Effector memory CD8-positive, alpha-beta T cell (primary cell): ENCODE results near the gene MGMT.

ENCODE experiments used
- ATAC-seq: fragments of 150-1000 bp; cut with Tn5 transposase; replicated peaks from 2 replicates; pipeline ENCODE4 v1.10.0; 2021; ENCODE audit warnings: mild to moderate bottlenecking, moderate library complexity
- DNase-seq, 3 experiments: peaks; one replicate each; pipeline ENCODE4 v3.0.0; 2021
- H3K27ac Mint-ChIP-seq, 2 donors: one replicate each; pipeline ENCODE4 v1.8.0; 2022; ENCODE audit warnings: mild to moderate bottlenecking in 2 of 2, mixed read lengths in 2 of 2, moderate library complexity in 2 of 2
- H3K27me3 Mint-ChIP-seq, 2 donors: one replicate each; pipeline ENCODE4 v1.8.0; 2022; ENCODE audit warnings: mixed read lengths in 2 of 2
- H3K36me3 Mint-ChIP-seq: one replicate; pipeline ENCODE4 v1.8.0; 2022; ENCODE audit warnings: mild to moderate bottlenecking, moderate library complexity, mixed read lengths; ENCODE audit not compliant: insufficient read depth
- H3K4me1 Mint-ChIP-seq, 2 donors: one replicate each; pipeline ENCODE4 v1.8.0; 2022; ENCODE audit warnings: low read depth in 2 of 2, mixed read lengths in 2 of 2
- H3K4me3 Mint-ChIP-seq, 2 donors: one replicate each; pipeline ENCODE4 v1.8.0; 2022; ENCODE audit warnings: mild to moderate bottlenecking in 2 of 2, mixed read lengths in 2 of 2, moderate library complexity in 2 of 2
- H3K9me3 Mint-ChIP-seq, 2 donors: one replicate each; pipeline ENCODE4 v1.8.0; 2022; ENCODE audit warnings: mixed read lengths in 2 of 2

Gene MGMT

GRCh38 chr10:129809841-129810240 is 342.8 kb downstream of the MGMT start:
- ATAC-seq (no peak), DNase-seq (no peak)
- Mint-ChIP-seq H3K27ac (no peak overlapping the region), H3K36me3 (no peaks in the 10 kb centered on the region), H3K9me3 (peaks cover 7 to 17% of the 10 kb centered on the region in 2 donors), H3K27me3 (peaks cover 9 to 12% of the 10 kb centered on the region in 2 donors), H3K4me1 (no peaks in the 10 kb centered on the region), H3K4me3 (no peak overlapping the region)

- H3K4me3 Mint-ChIP-seq = no peak overlapping the region
- no peaks in the 10 kb centered on the region for H3K4me1 Mint-ChIP-seq
- no peaks in the 10 kb centered on the region for H3K36me3 Mint-ChIP-seq
These were observed 344.2 kb downstream of the MGMT start for GRCh38 chr10:129811208-129811607.

DNA sequence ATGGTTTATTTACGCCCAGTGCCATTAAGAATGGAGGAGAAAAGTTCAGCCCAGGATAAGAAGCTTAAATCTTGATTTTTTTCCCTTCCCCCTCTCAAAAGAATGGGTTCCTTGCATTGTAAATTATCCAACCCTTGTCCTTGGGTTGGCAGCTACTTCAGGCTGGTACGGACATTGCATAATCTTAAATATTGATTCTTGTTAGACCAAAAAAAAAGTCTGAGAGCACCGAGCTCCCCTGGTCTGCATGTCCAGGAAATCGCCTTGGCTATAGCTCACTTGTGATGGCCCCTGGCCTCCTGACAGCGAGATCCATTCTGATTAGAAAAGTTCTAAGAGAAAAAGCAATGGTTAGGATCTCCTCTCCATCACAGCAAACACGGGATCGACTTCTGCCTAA is 345.4 kb downstream of the MGMT start:
- Mint-ChIP-seq H3K4me3 (no peak overlapping the region), H3K27me3 (peaks cover 9 to 12% of the 10 kb centered on the region in 2 donors), H3K36me3 (no peaks in the 10 kb centered on the region), H3K4me1 (no peaks in the 10 kb centered on the region), H3K9me3 (peaks cover 3 to 8% of the 10 kb centered on the region in 2 donors), H3K27ac (no peak overlapping the region)
- DNase-seq = no peak
- no peak for ATAC-seq

More at GRCh38 chr10:129811208-129811607, 344.2 kb downstream of the MGMT start:
- DNase-seq = no peak
- no peak for ATAC-seq
- peaks cover 7 to 17% of the 10 kb centered on the region in 2 donors for H3K9me3 Mint-ChIP-seq
- peaks cover 9 to 12% of the 10 kb centered on the region in 2 donors for H3K27me3 Mint-ChIP-seq
- H3K27ac Mint-ChIP-seq = no peak overlapping the region

GRCh38 chr10:129814681-129815646 is 347.9 kb downstream of the MGMT start:
- H3K27ac Mint-ChIP-seq = no peak overlapping the region
- H3K4me1 Mint-ChIP-seq = no peaks in the 10 kb centered on the region

DNA sequence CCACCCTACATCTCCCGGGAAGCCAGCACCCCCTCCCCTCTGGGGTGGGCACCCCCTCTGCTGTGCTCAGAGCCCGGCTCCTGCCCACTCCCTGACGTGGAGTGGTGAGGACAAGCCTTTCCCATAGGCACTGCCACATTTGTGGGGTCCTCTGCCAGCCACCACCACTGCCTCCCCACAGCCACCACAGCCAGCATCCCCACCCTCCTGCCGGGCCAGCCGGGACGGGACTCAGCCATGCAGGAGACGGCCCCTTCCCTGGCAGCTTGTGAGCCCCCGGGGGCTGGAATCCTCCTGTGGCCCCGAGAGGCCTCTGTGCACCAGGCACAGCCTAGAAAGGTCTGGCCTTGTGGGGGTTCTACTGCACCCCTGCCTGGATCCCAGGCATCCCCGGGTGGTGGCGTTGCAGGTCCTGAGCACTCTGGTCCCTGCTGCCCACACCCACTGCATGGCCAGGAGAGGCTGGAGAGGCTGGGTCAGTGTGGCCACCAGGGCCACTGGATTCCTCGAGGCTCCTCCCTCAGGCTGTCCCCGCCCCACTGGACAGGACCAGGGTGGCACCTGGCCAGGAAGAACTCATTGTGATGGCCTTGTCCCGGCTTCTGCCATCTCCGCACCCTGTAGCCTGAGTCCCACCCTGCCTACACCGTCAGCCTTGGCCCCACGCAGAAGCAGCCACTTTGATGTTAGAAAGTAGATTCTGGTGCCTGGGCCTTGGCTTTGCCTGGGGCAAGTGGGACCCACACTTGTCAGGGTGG is 349.0 kb downstream of the MGMT start:
- Mint-ChIP-seq H3K27me3 (peaks cover 10 to 17% of the 10 kb centered on the region in 2 donors), H3K4me1 (no peaks in the 10 kb centered on the region), H3K36me3 (no peaks in the 10 kb centered on the region), H3K9me3 (peaks cover 0 to 2% of the 10 kb centered on the region in 2 donors), H3K4me3 (no peak overlapping the region), H3K27ac (no peak overlapping the region)
- ATAC-seq (no peak), DNase-seq (no peak)

More at GRCh38 chr10:129814681-129815646, 347.9 kb downstream of the MGMT start:
- peaks cover 0 to 2% of the 10 kb centered on the region in 2 donors for H3K9me3 Mint-ChIP-seq
- H3K36me3 Mint-ChIP-seq = no peaks in the 10 kb centered on the region
- no peak overlapping the region for H3K4me3 Mint-ChIP-seq
- peaks cover 12 to 17% of the 10 kb centered on the region in 2 donors for H3K27me3 Mint-ChIP-seq
- DNase-seq (no peak), ATAC-seq (no peak)

DNA sequence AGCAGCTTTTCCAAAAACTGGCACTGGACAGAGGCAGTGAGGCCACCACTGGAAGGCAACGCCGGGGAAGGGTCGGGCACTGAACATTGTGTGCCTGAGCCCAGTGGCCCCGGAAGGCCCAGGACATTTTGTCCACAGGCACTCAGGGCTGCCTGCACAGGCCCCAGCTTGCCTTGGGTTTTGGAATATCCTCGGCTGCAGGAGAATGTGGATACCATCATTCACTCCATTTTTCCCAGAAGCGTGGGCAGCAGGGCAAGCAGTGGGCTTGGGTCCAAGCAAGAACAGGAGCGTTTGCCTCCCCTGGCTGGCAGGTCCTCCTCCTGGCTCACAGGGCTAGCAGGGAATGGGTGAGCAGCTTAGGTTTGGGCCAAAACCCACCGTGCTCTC is 349.6 kb downstream of the MGMT start:
- no peak overlapping the region for H3K27ac Mint-ChIP-seq
- ATAC-seq (no peak), DNase-seq (no peak)
- no peaks in the 10 kb centered on the region for H3K4me1 Mint-ChIP-seq
- no peaks in the 10 kb centered on the region for H3K36me3 Mint-ChIP-seq
- peaks cover 4 to 17% of the 10 kb centered on the region in 2 donors for H3K27me3 Mint-ChIP-seq
- H3K4me3 Mint-ChIP-seq = no peak overlapping the region
- H3K9me3 Mint-ChIP-seq = peaks cover 0 to 2% of the 10 kb centered on the region in 2 donors
